Occipital lobe (tissue), 2 donors: ENCODE measurements around the gene TAS2R46. TPM values are rescaled to one million over a fixed set of nuclear protein-coding genes. Genes with fewer than 3 reads are reported as not detected.
"Not testable (repeated sequence)": the region's sequence is repeated elsewhere in the genome, so short reads cannot be mapped to it uniquely, and the experiment has no call there.

ENCODE experiments used
- DNase-seq: peaks from one replicate; lab custom pipeline; 2025; lab: John Stamatoyannopoulos, UW
- total RNA-seq: library from RNA; depleted of rRNA; stranded (reverse); fragments of >200 nt; gene quantifications from one replicate; pipeline ENCODE4 v1.2.3, GENCODE V29; 2014

The TAS2R46 gene, protein sequence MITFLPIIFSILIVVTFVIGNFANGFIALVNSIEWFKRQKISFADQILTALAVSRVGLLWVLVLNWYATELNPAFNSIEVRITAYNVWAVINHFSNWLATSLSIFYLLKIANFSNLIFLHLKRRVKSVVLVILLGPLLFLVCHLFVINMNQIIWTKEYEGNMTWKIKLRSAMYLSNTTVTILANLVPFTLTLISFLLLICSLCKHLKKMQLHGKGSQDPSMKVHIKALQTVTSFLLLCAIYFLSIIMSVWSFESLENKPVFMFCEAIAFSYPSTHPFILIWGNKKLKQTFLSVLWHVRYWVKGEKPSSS
- 12.3 TPM for total RNA-seq

DNA sequence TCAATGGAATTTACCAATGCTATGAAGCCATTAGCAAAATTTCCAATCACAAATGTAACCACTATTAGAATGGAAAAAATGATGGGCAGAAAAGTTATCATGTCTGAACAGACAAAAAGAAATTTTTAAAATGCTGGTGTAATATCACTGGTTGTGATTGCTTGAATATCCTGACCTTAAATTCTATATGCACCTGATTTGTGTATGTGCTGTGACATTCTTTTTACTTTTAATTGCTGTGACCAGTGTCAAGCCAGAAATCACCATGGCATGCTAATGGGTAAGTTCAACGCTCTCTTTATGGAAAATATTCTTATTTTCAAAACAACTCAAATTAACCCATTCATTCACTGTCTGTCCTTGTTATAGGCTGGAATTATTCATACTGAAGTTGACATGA is at the start of gene TAS2R46:
TAS2R46 (minus strand) TSS at position 101 of the 400 bp plus-strand sequence; CDS start at position 101, 0 bp downstream.
- not testable (repeated sequence) for DNase-seq

DNA sequence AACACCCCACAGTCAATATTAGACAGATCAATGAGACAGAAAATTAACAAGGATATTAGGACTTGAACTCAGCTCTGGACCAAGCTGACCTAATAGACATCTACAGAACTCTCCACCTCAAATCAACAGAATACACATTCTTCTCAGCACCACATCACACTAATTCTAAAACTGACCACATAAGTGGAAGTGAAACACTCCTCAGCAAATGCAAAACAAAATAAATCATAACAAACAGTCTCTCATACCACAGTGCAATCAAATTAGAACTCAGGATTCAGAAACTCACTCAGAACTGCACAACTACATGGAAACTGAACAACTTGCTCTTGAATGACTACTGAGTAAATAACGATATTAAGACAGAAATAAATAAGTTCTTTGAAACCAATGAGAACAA is 49.1 kb upstream of the TAS2R46 start:
- DNase-seq = not testable (repeated sequence)

DNA sequence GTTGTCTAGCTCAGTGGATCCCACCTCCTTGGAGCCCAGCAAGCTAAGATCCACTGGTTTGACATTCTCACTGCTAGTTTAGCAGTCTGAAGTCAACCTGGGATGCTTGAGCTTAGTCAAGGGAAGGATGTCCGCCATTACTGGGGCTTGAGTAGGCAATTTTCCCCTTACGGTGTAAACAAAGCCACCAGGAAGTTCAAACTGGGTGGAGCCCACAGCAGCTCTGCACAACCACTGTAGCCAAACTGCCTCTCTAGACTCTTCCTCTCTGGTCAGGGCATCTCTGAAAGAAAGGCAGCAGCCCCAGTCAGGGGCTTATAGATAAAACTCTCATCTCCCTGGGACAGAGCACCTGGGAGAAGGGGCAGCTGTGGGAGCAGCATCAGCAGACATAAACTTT is 46.8 kb upstream of the TAS2R46 start:
- no peak for DNase-seq

DNA sequence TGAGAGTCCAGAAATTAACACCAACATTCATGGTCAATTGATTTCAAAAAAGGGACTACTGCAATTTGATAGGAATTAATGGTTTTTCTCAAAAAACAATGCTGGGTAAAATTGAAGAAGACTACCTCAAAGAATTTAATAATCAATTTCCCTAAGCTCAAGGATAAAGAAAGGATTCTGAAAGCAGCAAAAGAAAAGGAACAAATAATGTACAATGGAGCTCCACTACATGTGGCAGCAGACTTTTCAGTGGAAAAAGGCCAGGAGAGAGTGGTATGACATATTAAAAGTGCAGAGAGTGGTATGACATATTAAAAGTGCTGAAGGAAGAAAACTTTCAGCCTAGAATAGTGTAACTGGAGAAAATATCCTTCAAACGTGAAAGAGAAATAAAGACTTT is 45.6 kb upstream of the TAS2R46 start:
- no peak for DNase-seq

DNA sequence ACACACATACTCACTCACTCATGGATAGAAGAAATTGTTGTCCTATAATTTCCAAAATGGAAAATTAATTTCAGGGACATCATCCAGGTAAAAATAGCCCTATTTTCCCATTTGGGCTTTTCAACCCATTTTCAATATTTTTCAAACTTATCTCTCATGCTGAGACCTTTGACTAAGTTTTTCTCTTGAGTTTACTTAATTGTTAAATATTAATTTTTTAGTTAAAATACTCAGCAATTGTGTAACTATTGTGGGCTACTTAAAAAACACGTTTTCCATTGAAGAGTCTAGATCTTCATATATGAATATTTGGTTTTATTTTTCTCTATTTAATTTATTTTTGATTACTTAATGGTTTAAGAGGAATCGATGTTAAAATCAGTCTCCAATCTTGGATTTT is 44.2 kb upstream of the TAS2R46 start:
- DNase-seq = no peak

DNA sequence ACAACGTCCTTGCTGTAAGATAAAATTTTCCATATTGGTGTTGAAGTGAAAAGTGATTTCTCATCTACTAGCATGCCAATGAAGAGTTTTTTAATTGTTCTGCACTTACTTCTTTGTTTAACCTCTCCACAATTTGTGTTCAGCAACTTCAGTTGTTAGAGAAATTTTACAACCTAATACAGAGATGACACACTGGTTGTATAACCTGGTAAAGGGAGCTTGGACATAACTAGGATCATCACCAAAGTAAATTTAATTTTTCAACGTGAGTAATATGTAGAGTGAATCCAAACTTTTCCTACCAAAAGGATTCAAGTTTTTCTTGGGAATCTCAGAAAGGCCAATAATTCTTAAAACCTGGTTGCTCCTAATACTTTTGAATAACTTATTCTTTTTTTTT is 43.5 kb upstream of the TAS2R46 start:
- no peak for DNase-seq

DNA sequence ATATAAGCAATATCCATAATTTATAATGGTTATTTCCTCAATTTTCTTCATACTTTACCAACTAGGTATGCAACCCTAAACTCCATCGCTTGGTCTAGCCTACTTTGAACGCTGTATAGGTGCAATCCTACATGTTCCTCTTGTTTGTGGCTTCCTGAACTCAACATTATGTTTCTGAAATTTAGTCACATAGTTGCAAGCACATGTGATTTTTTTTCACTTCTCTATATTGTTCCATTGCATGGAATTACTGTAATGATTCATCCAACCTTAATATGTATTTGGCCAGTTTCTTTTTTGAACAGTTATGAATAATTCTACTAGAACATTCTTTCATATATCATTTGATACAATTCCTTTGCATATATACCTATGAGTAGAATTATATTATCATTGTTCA is 32.8 kb upstream of the TAS2R46 start:
- not testable (repeated sequence) for DNase-seq

DNA sequence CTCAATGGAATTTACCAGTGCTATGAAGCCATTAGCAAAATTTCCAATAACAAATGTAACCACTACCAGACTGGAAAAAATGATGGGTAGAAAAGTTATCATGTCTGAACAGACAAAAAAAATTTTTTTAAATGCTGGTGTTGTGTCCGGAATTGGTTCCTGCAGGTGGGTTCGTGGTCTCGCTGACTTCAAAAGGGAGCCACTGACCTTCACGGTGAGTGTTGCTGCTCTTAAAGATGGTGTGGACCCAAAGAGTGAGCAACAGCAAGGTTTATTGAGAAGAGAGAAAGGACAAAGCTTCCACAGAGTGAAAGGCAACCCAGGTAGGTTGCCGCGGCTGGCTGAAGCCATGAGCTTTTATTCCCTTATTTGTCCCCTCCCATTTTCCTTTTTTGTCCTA is 30.0 kb upstream of the TAS2R46 start, which contains the start of gene TAS2R43:
TAS2R43 (minus strand) TSS at position 186 of the 400 bp plus-strand sequence; CDS start at position 102, 84 bp downstream.
- DNase-seq = no peak

DNA sequence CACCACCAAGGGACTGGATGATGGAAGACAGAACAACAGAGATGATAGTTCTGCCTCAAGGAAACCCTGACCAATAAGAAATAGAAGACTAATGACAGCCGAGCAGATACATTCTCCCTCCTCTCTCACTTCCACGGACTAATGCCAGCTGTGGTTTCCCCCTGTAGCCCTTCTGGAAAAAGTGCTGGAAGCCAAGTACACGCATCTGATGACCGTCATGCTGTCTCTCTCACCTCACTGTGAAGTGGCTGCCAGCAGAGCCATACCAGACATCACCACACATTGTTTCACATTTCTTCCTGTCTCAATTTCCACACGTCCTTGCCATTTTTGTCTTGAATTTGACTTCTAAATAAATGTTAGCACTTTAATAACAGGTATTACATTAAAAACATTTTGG is 27.2 kb upstream of the TAS2R46 start:
- no peak for DNase-seq

DNA sequence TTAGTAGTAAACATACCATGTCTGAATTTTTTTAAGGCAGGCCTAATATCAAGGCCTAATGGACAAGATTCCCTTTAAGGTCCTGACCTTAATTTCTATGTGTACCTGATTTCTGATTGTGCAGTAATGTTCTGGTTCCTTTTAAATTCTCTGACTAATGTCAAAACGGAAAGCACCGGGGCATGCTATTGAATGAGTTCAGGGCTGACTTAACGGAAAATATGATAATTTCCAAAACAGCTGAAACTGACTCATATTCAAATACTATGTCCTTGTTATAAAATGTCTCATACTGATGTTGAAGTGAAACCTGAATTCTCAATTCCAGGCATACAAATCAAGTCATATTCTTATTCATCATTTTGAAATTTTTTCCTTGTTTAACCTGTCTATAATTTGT is 23.3 kb upstream of the TAS2R46 start:
- DNase-seq = no peak

DNA sequence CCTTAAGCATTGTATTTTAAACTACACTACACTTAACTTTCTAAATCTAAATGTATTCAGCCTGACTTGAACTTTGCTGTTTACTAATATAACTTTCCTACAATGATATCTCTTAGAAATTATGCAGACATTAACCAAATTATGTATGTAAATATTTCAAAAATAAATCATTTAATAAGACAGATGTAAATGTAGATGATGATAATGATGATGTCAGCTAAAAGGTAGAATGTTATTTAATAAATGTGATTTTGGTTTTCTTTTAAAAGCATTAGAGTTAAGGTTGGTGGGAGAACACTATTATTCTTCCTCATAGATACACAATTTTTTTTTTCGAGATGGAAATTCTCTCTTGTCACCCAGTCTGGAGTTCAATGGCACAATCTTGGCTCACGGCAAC is 19.9 kb upstream of the TAS2R46 start:
- DNase-seq = no peak

DNA sequence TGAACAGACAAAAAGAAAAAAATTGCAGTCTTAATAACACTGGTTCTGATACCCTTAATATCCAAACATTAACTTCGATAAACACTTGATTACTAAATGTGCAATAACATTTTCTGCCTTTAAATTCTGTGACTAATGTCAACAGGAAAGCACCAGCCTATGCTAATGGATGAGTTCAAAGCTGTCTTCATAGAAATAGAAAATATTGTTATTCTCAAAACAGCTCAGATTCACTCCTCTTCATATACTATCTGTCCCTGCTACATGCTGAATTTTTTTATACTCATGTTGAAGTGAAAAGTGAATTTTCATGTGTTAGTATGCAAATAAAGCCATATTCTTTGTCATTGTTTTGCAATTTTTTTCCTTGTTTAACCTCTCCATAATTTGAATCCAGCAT is 16.2 kb upstream of the TAS2R46 start:
- DNase-seq = no peak

DNA sequence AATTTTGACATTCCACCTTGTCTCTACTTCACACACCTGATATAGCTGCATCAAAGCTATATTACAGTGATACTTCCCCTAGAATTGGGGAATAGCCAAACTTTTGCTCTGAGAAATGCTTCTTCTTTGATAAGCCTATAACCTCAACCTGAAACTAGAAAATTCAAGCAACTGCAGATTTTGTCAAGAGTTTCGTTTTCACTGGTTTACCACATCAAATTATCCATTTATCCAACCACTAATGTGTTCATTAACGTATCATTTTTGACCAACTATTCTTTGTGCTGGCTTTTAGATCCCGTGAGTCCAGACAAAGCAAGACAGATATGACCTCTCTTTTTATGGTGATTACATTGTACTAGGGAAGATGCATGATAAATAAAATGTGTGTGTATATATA is 13.5 kb upstream of the TAS2R46 start:
- no peak for DNase-seq

DNA sequence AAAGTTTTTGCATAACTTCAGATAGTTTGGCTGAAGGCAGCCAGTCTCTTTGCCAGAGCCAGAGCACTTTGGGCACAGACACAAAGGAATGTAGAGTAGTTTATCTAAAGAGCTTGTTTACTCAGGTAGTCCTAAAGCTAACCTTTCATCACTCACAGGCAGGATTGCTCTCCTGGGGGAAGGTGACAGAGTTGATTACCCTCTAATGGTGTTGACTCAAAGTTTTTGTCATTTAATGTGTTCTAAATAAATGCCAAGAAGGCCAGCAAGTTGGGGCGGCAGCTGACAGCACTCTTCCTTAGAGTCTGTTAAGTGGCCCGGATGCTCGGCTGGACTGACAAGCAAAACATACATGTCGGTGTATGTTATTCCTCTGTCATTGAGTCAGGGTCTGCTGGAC is 9.3 kb upstream of the TAS2R46 start:
- no peak for DNase-seq

DNA sequence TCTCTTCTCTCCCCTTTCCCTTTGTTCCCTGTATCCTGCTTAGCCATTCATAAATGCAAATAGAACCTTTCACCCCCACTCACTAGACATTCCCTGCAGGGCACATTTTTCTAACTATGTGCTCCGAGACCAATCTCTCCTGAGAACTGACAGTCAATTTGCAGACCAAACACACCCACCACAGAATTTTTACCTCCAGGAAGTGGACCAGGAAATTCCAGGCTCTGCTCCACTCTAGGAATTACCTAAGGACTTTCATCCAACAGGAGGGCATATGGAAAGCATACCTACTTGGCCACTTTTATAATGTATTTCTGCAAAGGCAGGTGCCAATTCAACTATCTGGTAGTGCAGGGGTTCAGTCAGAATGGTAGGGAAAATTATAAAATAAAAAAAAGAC is 8.9 kb upstream of the TAS2R46 start:
- DNase-seq = no peak

DNA sequence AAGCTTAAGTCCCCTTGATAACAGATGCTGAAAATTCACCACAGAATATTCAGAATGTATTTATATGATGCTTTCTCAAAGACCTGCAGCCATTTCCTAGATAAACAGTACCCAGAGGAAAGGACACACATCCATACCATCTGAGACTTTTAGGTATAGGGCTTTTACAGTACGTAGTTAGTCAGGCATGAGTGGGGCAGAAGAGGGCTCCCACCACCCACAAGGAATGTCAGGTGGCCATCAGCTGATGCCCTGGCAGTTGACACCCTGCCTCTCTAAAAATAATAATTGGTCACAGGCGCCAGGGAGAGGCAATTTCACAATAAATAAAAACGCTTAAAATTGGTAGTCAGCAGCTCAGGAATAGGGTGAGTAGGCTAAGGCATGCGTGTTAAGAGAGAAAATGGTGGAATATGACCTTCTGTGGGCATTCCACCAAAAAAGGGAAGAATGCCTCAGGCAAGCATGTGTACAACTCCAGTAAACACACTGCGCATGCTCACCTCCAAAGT is 7.8 kb upstream of the TAS2R46 start:
- no peak for DNase-seq

DNA sequence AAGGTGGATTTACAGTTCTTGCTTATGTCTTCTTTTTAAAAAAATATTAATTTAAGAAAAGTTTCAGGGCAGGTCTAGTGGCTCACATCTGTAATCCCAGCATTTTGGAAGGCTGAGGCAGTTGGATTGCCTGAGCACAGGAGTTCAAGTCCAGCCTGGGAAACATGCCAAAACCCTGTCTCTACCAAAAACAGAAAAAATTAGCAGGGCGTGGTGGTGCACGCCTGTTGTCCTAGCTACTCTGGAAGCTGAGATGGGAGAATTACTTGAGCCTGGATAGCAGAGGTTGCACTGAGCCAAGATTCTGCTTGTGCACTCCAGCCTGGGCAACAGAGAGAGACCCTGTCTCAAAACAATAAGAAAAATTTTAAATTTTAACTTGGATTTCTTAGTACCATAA is 5.4 kb upstream of the TAS2R46 start:
- DNase-seq = no peak

DNA sequence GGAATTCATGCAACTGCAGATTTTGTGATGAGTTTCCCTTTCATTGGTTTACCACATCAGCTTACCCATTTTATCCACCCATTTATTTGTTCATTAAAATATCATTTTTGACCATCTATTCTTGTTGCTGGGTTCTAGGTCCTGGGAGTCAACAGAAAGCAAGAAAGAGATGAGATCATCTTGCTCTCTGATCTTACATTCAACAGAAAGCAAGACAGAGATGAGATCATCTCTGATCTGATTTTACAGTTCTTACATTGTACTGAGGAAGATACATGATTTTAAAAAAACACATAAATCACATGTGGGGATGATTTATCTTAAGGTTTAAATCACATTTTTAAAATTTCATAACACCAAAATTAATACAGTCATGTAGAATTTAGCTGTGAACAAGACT is 2.3 kb downstream of the TAS2R46 start:
- no peak for DNase-seq

DNA sequence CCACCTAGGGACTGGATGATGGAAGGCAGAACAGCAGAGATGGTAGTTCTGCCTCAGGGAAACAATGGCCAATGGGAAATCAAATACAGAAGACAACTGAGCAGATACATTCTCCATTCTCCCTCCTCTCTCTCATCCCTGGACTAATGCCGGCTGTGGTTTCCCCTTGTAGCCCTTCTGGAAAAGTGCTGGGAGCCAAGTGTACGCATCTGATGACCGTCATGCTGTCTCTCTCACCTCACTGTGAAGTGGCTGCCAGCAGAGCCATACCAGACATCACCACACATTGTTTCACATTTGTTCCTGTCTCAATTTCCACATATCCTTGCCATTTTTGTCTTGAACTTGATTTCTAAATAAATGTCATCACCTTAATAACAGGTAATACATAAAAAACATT is 3.1 kb downstream of the TAS2R46 start:
- no peak for DNase-seq

DNA sequence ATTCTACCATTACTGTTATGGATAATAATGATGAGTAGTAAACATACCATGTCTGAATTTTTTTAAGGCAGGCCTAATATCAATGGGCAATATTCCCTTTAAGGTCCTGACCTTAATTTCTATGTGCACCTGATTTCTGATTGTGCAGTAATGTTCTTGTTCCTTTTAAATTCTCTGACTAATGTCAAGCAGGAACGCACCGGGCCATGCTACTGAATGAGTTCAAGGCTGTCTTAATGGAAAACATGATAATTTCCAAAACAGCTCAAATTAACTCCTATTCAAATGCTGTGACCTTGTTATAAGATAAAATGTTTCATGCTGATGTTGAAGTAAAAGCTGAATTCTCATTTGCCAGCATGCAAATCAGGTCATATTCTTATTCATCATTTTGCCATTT is 6.8 kb downstream of the TAS2R46 start:
- no peak for DNase-seq

DNA sequence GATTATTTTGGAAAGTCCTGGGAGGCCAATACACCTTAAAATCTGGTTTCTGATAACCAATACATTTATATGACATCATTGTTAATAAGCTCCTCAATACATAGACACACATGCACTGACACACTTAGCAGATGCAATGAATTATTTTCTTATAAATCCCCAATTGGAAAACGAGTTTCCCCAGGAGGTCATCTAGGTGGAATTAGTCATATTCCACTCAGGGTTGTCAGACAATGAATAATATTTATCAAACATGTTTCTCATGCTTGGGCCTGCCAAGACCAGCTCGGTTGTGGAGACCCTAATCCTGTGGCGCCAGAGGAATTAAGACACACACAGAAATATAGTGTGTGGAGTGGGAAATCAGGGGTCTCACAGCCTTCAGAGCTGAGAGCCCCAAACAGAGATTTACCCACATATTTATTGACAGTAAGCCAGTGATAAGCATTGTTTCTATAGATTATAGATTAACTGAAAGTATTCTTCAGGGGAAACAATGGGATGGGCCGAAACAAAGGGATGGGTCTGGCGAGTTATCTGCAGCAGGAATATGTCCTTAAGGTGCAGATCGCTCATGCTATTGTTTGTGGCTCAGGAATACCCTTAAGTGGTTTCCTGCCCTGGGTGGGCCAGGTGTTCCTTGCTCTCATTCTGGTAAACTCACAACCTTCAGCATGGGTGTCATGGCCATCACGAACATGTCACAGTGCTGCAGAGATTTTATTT is 12.1 kb downstream of the TAS2R46 start:
- not testable (repeated sequence) for DNase-seq

DNA sequence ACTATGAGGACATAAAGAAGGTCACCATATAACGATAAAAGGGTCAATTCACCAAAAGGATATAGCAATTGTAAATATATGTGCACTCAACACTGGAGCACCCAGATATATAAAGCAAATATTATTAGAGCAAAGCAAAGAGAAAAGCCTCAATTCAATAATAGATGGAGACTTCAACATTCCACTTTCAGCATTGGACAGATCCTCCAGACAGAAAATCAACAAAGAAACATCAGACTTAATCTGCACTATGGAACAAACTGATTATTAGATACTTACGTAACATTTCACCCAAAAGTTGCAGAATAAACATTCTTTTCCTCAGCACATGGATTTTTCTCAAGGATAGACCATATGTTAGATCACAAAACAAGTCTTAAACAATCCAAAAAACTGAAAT is 20.7 kb downstream of the TAS2R46 start:
- DNase-seq = not testable (repeated sequence)

DNA sequence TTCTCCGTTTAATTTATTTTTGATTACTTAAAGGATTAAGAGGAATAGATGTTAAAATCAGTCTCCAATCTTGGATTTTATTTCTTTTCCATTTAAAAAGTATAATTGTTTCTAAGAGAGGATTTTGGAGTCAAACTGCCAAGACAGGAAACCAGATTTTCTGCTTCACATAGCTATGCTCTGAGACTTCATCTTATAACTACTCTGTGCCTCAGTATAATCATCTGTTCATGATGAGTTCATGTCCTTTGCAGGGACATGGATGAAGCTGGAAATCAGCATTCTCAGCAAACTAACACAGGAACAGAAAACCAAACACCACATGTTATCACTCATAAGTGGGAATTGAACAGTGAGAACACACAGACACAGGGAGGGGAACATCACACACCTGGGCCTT is 21.9 kb downstream of the TAS2R46 start:
- no peak for DNase-seq
